IPS-15b (cell line): ENCODE measurements around the gene KLHL1.

ENCODE experiments used
- H3K27me3 ChIP-seq: one replicate; pipeline ENCODE4 v1.6.1; 2013; ENCODE audit warnings: low read length; ENCODE audit not compliant: control insufficient read depth, insufficient read depth
- H3K36me3 ChIP-seq: one replicate; pipeline ENCODE4 v1.6.1; 2013; ENCODE audit warnings: low read length; ENCODE audit not compliant: control insufficient read depth, insufficient read depth
- H3K4me1 ChIP-seq: one replicate; pipeline ENCODE4 v1.6.1; 2013; ENCODE audit warnings: mild to moderate bottlenecking, low read length; ENCODE audit not compliant: control insufficient read depth, insufficient read depth
- H3K4me3 ChIP-seq: one replicate; pipeline ENCODE4 v1.5.1; 2013; ENCODE audit warnings: low read depth, low read length
- H3K9ac ChIP-seq: one replicate; pipeline ENCODE4 v1.6.1; 2013; ENCODE audit warnings: low read depth, mild to moderate bottlenecking, low read length
- H3K9me3 ChIP-seq: one replicate; pipeline ENCODE4 v1.6.1; 2013; ENCODE audit warnings: mild to moderate bottlenecking, low read length; ENCODE audit not compliant: control insufficient read depth, insufficient read depth

KLHL1 gene

GRCh38 chr13:69947582-69947981 is 160.7 kb downstream of the KLHL1 start:
- Histone ChIP-seq H3K9ac (no peak overlapping the region), H3K9me3 (no peaks in the 10 kb centered on the region), H3K36me3 (no peaks in the 10 kb centered on the region), H3K27me3 (no peaks in the 10 kb centered on the region), H3K4me1 (no peaks in the 10 kb centered on the region), H3K4me3 (no peak overlapping the region)

DNA sequence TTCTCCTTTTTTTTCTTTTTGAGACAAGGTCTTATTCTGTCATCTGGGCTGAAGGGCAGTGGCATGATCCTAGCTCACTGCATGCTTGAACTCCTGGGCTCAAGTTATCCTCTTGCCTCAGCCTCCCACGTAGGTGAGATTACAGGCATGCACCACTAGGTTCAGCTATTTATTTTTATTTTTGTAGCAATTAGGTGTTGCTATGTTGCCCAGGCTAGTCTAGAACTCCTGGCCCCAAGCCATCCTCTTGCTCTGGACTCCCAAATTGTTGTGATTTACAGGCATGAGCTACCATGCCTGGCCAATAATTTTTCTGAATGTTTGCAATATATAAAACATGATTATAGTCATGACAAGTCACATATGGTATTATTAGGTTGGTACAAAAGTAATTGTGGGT is 161.7 kb downstream of the KLHL1 start:
- Histone ChIP-seq H3K36me3 (no peaks in the 10 kb centered on the region), H3K9me3 (no peaks in the 10 kb centered on the region), H3K9ac (no peak overlapping the region), H3K27me3 (no peaks in the 10 kb centered on the region), H3K4me3 (no peak overlapping the region), H3K4me1 (no peaks in the 10 kb centered on the region)

DNA sequence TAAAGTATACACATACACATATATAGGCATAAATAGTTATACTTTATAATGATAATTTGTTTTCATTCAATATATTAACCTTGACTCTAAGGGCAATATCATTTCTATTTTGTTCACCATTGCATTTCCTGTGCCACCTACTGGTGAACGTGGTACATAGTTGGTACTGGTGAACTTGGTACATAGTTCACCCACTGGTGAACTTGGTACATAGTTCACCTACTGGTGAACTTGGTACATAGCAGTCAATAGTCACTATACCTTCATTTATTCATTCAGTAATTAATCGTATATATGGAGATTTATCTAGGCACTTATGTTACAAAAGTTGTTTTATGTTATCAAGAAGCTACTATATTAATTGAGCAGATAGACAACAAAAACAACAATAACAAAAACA is 173.2 kb downstream of the KLHL1 start:
- H3K9ac ChIP-seq, result no peak overlapping the region
- H3K4me1 ChIP-seq, result no peaks in the 10 kb centered on the region
- H3K4me3 ChIP-seq, result no peak overlapping the region
- H3K36me3 ChIP-seq, result no peaks in the 10 kb centered on the region
- H3K27me3 ChIP-seq, result no peaks in the 10 kb centered on the region
- no peaks in the 10 kb centered on the region for H3K9me3 ChIP-seq

GRCh38 chr13:69928262-69928661 is 180.0 kb downstream of the KLHL1 start:
- no peak overlapping the region for H3K9ac ChIP-seq

DNA sequence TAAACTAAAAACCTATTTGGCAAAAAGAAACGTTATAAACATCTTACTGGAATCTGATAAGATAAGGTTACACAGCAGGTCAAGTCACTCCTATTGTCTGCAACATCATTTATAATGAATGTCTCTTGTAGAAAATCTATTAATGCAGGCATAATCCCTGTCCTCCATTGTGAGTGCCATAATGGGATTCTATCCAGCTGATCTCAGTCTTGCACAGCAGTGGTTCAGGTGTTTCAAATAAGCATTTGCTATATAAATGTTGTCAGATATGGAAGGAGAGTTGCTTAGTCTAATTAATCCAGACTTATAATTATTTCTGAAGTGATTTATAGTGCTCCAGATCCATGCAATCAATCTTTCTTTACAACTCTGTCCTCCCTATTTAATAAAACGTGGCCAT is 187.1 kb downstream of the KLHL1 start:
- H3K9me3 ChIP-seq, result no peaks in the 10 kb centered on the region
- H3K9ac ChIP-seq, result no peak overlapping the region
- no peaks in the 10 kb centered on the region for H3K36me3 ChIP-seq
- H3K27me3 ChIP-seq, result no peaks in the 10 kb centered on the region
- H3K4me3 ChIP-seq, result no peak overlapping the region
- no peaks in the 10 kb centered on the region for H3K4me1 ChIP-seq

More at GRCh38 chr13:69928262-69928661, 180.0 kb downstream of the KLHL1 start:
- Histone ChIP-seq H3K36me3 (no peaks in the 10 kb centered on the region), H3K4me3 (no peak overlapping the region), H3K27me3 (no peaks in the 10 kb centered on the region), H3K9me3 (no peaks in the 10 kb centered on the region), H3K4me1 (no peaks in the 10 kb centered on the region)

DNA sequence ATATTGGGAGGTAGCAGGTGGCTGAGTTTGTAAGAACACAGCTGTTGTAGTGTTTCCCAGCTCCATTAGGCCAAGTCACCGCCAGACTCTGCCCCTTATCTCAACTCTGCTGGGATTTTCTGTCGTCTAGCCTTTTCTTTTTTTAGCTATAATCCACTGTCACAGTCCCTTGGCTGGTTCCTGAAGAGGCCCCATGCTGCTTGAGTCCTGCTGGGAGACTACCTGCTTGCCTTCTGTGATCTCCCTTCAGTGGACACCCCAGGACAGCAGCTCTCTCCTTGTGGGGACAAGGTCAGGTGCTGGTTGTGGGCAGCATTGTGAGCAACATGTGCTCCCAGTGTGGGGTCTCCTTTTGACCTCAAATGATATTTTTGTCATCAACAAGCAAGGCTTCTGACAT is 195.6 kb downstream of the KLHL1 start:
- Histone ChIP-seq H3K27me3 (no peaks in the 10 kb centered on the region), H3K4me3 (no peak overlapping the region), H3K9me3 (no peaks in the 10 kb centered on the region), H3K9ac (no peak overlapping the region), H3K36me3 (no peaks in the 10 kb centered on the region), H3K4me1 (no peaks in the 10 kb centered on the region)

- no peaks in the 10 kb centered on the region for H3K4me1 ChIP-seq
- no peaks in the 10 kb centered on the region for H3K36me3 ChIP-seq
- no peaks in the 10 kb centered on the region for H3K27me3 ChIP-seq
- H3K9ac ChIP-seq, result no peak overlapping the region
- no peak overlapping the region for H3K4me3 ChIP-seq
- no peaks in the 10 kb centered on the region for H3K9me3 ChIP-seq
Measured at GRCh38 chr13:69910800-69911199, 197.5 kb downstream of the KLHL1 start.

DNA sequence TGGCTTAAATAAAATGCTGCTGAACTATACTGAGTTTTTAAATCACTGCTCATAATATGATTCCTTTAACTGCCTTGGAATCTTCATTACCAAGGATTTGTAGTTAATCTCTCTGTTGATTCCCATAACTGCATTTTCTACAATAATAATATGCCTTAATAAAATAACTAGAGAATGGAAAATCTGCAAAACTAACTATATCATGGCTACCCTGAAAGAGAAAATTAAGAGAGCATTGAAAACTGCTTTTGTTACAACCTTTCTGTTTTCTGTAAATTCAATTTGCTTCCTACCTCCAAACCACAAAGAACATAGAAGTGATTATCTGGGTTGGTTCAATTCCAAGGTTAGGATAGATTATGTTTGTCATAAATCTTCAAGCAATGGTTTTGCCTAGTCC is 203.5 kb downstream of the KLHL1 start:
- Histone ChIP-seq H3K4me1 (no peaks in the 10 kb centered on the region), H3K36me3 (no peaks in the 10 kb centered on the region), H3K9ac (no peak overlapping the region), H3K9me3 (no peaks in the 10 kb centered on the region), H3K4me3 (no peak overlapping the region), H3K27me3 (no peaks in the 10 kb centered on the region)

GRCh38 chr13:69903081-69903480 is 205.2 kb downstream of the KLHL1 start:
- no peak overlapping the region for H3K4me3 ChIP-seq
- no peaks in the 10 kb centered on the region for H3K9me3 ChIP-seq
- H3K4me1 ChIP-seq, result no peaks in the 10 kb centered on the region
- H3K9ac ChIP-seq, result no peak overlapping the region
- no peaks in the 10 kb centered on the region for H3K27me3 ChIP-seq
- no peaks in the 10 kb centered on the region for H3K36me3 ChIP-seq

DNA sequence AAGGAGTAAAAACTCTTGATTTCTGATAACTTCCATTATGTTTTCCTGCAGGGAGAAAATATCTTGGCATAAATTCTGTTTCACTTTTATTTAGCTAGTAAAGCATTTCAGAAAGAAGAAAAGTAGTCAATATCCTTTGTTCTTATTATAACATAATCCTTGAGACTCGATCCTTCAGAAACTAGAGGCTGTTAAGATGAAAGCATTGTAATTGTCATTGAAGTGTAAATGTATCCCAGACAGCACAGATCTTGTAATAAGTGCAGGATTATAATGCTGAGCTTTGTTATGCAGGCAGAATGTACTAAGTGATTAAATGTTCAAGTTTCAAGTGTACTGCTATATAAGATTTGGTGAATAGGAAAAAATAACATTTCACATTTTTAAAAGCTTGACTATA is 225.8 kb downstream of the KLHL1 start:
- Histone ChIP-seq H3K27me3 (no peaks in the 10 kb centered on the region), H3K4me1 (no peaks in the 10 kb centered on the region), H3K36me3 (no peaks in the 10 kb centered on the region), H3K9ac (no peak overlapping the region), H3K4me3 (no peak overlapping the region), H3K9me3 (no peaks in the 10 kb centered on the region)

DNA sequence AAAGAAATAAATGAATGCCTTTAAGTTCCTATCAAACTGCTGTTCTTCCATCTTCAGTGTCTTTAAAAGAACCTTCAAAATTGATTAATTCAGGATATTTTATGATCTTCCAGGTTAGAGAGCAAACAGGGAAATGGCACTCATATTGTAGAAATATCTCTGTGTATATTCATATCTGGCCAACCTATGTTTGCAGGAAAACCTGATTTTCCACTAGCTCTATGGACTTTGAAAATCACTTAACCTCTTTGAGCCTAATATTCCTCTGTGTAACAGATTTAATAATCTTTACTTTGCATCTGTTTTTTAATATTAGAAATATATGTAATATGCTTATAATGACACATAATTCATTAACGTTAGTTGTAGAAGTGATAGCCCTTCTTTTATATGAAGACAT is 228.3 kb downstream of the KLHL1 start:
- no peak overlapping the region for H3K9ac ChIP-seq
- H3K4me3 ChIP-seq, result no peak overlapping the region
- H3K36me3 ChIP-seq, result no peaks in the 10 kb centered on the region
- no peaks in the 10 kb centered on the region for H3K4me1 ChIP-seq
- H3K9me3 ChIP-seq, result no peaks in the 10 kb centered on the region
- no peaks in the 10 kb centered on the region for H3K27me3 ChIP-seq

DNA sequence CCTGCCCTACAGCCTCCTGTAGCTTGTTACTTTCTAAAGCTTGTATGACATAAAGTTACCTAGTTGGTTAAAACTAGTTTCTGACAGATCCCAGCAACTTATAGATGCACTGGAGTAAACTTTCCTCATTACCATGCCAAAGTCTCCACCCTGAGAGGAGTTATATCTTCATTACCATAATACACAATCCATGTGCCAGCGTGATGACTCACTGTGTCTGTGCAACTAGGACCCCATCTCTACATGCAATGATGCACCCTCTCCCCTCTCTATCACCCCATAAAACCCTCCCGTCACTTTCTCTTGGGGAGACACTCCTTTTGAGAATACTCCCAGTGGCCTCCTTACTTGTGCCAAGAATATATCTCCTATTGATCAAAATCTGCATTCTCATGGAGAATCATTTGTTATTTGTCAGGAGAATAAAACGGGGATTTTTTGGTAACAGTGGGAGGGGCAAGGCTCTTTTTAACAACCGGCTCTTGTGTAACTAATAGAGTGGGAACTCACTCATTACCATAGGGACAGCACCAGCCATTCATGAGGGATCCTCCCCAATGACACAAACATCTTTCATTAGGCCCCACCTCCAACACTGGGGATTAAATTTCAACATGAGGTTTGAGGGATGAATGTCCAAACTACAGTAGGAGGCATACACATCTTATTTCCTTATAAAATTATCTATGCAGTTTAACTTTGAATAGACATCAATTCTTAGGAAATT is 235.8 kb downstream of the KLHL1 start:
- Histone ChIP-seq H3K9me3 (no peaks in the 10 kb centered on the region), H3K36me3 (no peaks in the 10 kb centered on the region), H3K27me3 (no peaks in the 10 kb centered on the region), H3K4me3 (no peak overlapping the region), H3K4me1 (no peaks in the 10 kb centered on the region), H3K9ac (no peak overlapping the region)
